Measurements from ENCODE around the gene MBTPS1.

GRCh38 chr16:84082835-84083569 is 33.7 kb downstream of the MBTPS1 start:
- TF ChIP-seq CTCF (IDR thresholded peaks at IDR 0.05), result no peak
- TF ChIP-seq POLR2A (IDR thresholded peaks at IDR 0.05), result no peak
